Loucy (cell line): Measurements from ENCODE around the gene YWHAH.

Source experiments
- H2AFZ ChIP-seq: fragments of 200-600 bp; sonication (generic); 2 replicates; pipeline ENCODE4 v1.6.0; 2016; ENCODE audit warnings: antibody characterized with exemption, mild to moderate bottlenecking, low read length, moderate library complexity
- H3F3A ChIP-seq: fragments of 200-600 bp; 2 replicates; pipeline ENCODE4 v1.6.0; 2016; ENCODE audit warnings: antibody characterized with exemption, low read depth, mild to moderate bottlenecking
- H3K27me3 ChIP-seq: fragments of 200-600 bp; sonication (generic); 2 replicates; pipeline ENCODE4 v1.6.1; 2014; ENCODE audit warnings: low read length, mild to moderate bottlenecking; ENCODE audit not compliant: insufficient read depth, poor library complexity, severe bottlenecking
- H3K36me3 ChIP-seq: fragments of 200-600 bp; sonication (generic); 2 replicates; pipeline ENCODE4 v1.6.1; 2016; ENCODE audit warnings: low read length; ENCODE audit not compliant: insufficient read depth
- H3K4me1 ChIP-seq: fragments of 200-600 bp; sonication (generic); 2 replicates; pipeline ENCODE4 v1.5.1; 2014; ENCODE audit warnings: low read length, mild to moderate bottlenecking; ENCODE audit not compliant: insufficient read depth, poor library complexity, severe bottlenecking
- H3K4me2 ChIP-seq: fragments of 200-600 bp; sonication (generic); 2 replicates; pipeline ENCODE4 v1.6.0; 2014; ENCODE audit warnings: antibody characterized with exemption, low read length, low read depth, mild to moderate bottlenecking; ENCODE audit not compliant: poor library complexity, severe bottlenecking
- H3K4me3 ChIP-seq: fragments of 200-600 bp; sonication (generic); 2 replicates; pipeline ENCODE4 v1.5.1; 2014; ENCODE audit warnings: low read length, mild to moderate bottlenecking, mixed read lengths; ENCODE audit not compliant: poor library complexity, severe bottlenecking
- H3K79me2 ChIP-seq: fragments of 200-600 bp; sonication (generic); 2 replicates; pipeline ENCODE4 v1.6.1; 2014; ENCODE audit warnings: low read length; ENCODE audit not compliant: insufficient read depth
- H3K9ac ChIP-seq: fragments of 200-600 bp; sonication (generic); 2 replicates; pipeline ENCODE4 v1.6.0; 2014; ENCODE audit warnings: mild to moderate bottlenecking, low read depth, low read length, moderate library complexity; ENCODE audit not compliant: poor library complexity, severe bottlenecking
- H3K9me2 ChIP-seq: fragments of 200-600 bp; sonication (generic); replicated peaks from 2 replicates; pipeline ENCODE4 v1.6.1; 2016; ENCODE audit warnings: low read depth, low read length, mixed read lengths
- H3K9me3 ChIP-seq: fragments of 200-600 bp; sonication (generic); 2 replicates; pipeline ENCODE4 v1.6.1; 2014; ENCODE audit warnings: mild to moderate bottlenecking, antibody characterized with exemption, low read length, low read depth; ENCODE audit not compliant: insufficient read depth
- H4K20me1 ChIP-seq: fragments of 200-600 bp; sonication (generic); 2 replicates; pipeline ENCODE4 v1.6.0; 2014; ENCODE audit warnings: antibody characterized with exemption, low read length, mild to moderate bottlenecking; ENCODE audit not compliant: insufficient read depth, poor library complexity, severe bottlenecking
- CTCF ChIP-seq: fragments of 200-600 bp; sonication (generic); conservative IDR thresholded peaks from 2 replicates; pipeline ENCODE4 v1.5.1; 2014; ENCODE audit warnings: mild to moderate bottlenecking, antibody characterized with exemption, low read length
- EZH2phosphoT487 ChIP-seq: fragments of 200-600 bp; IDR thresholded peaks from 2 replicates; pipeline ENCODE4 v1.6.1; 2018; ENCODE audit warnings: antibody characterized with exemption, mild to moderate bottlenecking, moderate library complexity, borderline replicate concordance

Gene YWHAH

GRCh38 chr22:31943978-31944699 is at the start of gene YWHAH:
TSS of gene YWHAH (plus strand) at chr22:31944535. CDS start at chr22:31944734, 199 bp downstream.
- Histone ChIP-seq H3F3A (no peaks in the 10 kb centered on the region), H3K9ac (peak within 1 kb of the TSS; percentile 97), H3K9me3 (no peaks in the 10 kb centered on the region), H3K4me2 (peak within 1 kb of the TSS; percentile 90), H3K79me2 (peaks cover 45% of the 10 kb centered on the region), H3K27me3 (no peaks in the 10 kb centered on the region), H4K20me1 (peaks cover 40% of the 10 kb centered on the region), H3K9me2 (no peaks in the 10 kb centered on the region), H3K4me3 (peak within 1 kb of the TSS; percentile 95), H3K36me3 (peaks cover 11% of the 10 kb centered on the region; the same call in 1 of the 2 replicates), H3K4me1 (peaks cover 40% of the 10 kb centered on the region), H2AFZ (peak within 1 kb of the TSS; percentile 88)
- TF ChIP-seq EZH2phosphoT487 (no peak), CTCF (no peak)

- H4K20me1 ChIP-seq: no peaks in the 10 kb centered on the region
- no peaks in the 10 kb centered on the region for H3K9me3 ChIP-seq
- no peaks in the 10 kb centered on the region for H3K79me2 ChIP-seq
- no peak overlapping the region for H3K4me3 ChIP-seq
- peaks cover 9% of the 10 kb centered on the region for H3K4me1 ChIP-seq
- H2AFZ ChIP-seq: no peak overlapping the region
- TF ChIP-seq CTCF (no peak), EZH2phosphoT487 (no peak)
- H3K4me2 ChIP-seq: no peak overlapping the region
- H3K27me3 ChIP-seq: no peaks in the 10 kb centered on the region
- no peaks in the 10 kb centered on the region for H3K9me2 ChIP-seq
- peaks cover 15% of the 10 kb centered on the region; the same call in 1 of the 2 replicates for H3K36me3 ChIP-seq
- H3K9ac ChIP-seq: no peak overlapping the region
- peaks cover 4% of the 10 kb centered on the region; the same call in 1 of the 2 replicates for H3F3A ChIP-seq
These were observed 48.8 kb upstream of the YWHAH start for GRCh38 chr22:31895411-31896123.

- H2AFZ ChIP-seq: no peak overlapping the region
- peaks cover 8% of the 10 kb centered on the region for H3K4me1 ChIP-seq
- no peak overlapping the region for H3K9ac ChIP-seq
- H3F3A ChIP-seq: no peaks in the 10 kb centered on the region
- H3K36me3 ChIP-seq: peaks cover 18% of the 10 kb centered on the region; the same call in 1 of the 2 replicates
- no peaks in the 10 kb centered on the region for H3K79me2 ChIP-seq
- H3K27me3 ChIP-seq: no peaks in the 10 kb centered on the region
- no peak overlapping the region for H3K4me3 ChIP-seq
- TF ChIP-seq CTCF (no peak), EZH2phosphoT487 (no peak)
- H3K9me3 ChIP-seq: no peaks in the 10 kb centered on the region
- H3K9me2 ChIP-seq: no peaks in the 10 kb centered on the region
- H4K20me1 ChIP-seq: no peaks in the 10 kb centered on the region
- no peak overlapping the region for H3K4me2 ChIP-seq
These were observed 47.9 kb upstream of the YWHAH start for GRCh38 chr22:31896472-31896871.
